Liver (tissue), 9 donors: Measurements from ENCODE around the gene PGAP6. TPM values are rescaled to one million over a fixed set of nuclear protein-coding genes. Genes with fewer than 3 reads are reported as not detected.

Source experiments
- DNase-seq: peaks from one replicate; pipeline ENCODE4 v3.0.0-alpha.2; 2017; ENCODE audit warnings: low spot score
- H3K27ac ChIP-seq, 2 donors: one replicate each; pipeline ENCODE4 v1.7.0; 2013; ENCODE audit warnings: inconsistent platforms in 2 of 2, low read length in 2 of 2, control low read depth in 1 of 2, low read depth in 1 of 2, mild to moderate bottlenecking in 1 of 2
- H3K27me3 ChIP-seq, 4 donors: one replicate each; pipeline versions ENCODE4 v1.6.1 to v1.7.0; 2013; ENCODE audit warnings: low read length in 3 of 4, inconsistent platforms in 1 of 4, mild to moderate bottlenecking in 1 of 4, moderate library complexity in 1 of 4; ENCODE audit not compliant: control insufficient read depth in 4 of 4, insufficient read depth in 4 of 4
- H3K36me3 ChIP-seq, 4 donors: one replicate each; pipeline versions ENCODE4 v1.6.1 to v1.7.0; 2013; ENCODE audit warnings: low read length in 3 of 4, mild to moderate bottlenecking in 3 of 4, low read depth in 1 of 4, moderate library complexity in 1 of 4; ENCODE audit not compliant: control insufficient read depth in 4 of 4, insufficient read depth in 3 of 4
- H3K4me1 ChIP-seq, 4 donors: one replicate each; pipeline versions ENCODE4 v1.6.1 to v1.7.0; 2013; ENCODE audit warnings: low read length in 3 of 4, mild to moderate bottlenecking in 3 of 4, moderate library complexity in 1 of 4; ENCODE audit not compliant: control insufficient read depth in 4 of 4, insufficient read depth in 4 of 4
- H3K4me3 ChIP-seq, 3 donors: one replicate each; pipeline versions ENCODE4 v1.6.1 to v1.7.0; 2013; ENCODE audit warnings: low read length in 3 of 3, control low read depth in 1 of 3, low read depth in 1 of 3, mild to moderate bottlenecking in 1 of 3
- H3K9ac ChIP-seq, 2 donors: one replicate each; pipeline ENCODE4 v1.7.0; 2013; ENCODE audit warnings: low read length in 2 of 2, mild to moderate bottlenecking in 2 of 2, moderate library complexity in 2 of 2, control low read depth in 1 of 2, low read depth in 1 of 2
- H3K9me3 ChIP-seq, 4 donors: one replicate each; pipeline versions ENCODE4 v1.6.1 to v1.7.0; 2013; ENCODE audit warnings: low read length in 3 of 4; ENCODE audit not compliant: control insufficient read depth in 4 of 4
- ATF3 ChIP-seq: IDR thresholded peaks from 2 replicates; pipeline ENCODE4 v1.6.1; 2016; ENCODE audit warnings: antibody characterized with exemption
- EGR1 ChIP-seq, 2 donors: IDR thresholded peaks; 2 replicates each; pipeline ENCODE4 v1.6.1; 2016 to 2018; ENCODE audit warnings: antibody characterized with exemption in 2 of 2, low read depth in 2 of 2
- FOXA1 ChIP-seq: IDR thresholded peaks from 2 replicates; pipeline ENCODE4 v1.6.1; 2016; ENCODE audit warnings: antibody characterized with exemption
- FOXA2 ChIP-seq: IDR thresholded peaks from 2 replicates; pipeline ENCODE4 v1.6.1; 2016; ENCODE audit warnings: antibody characterized with exemption
- GABPA ChIP-seq, 2 donors: IDR thresholded peaks in 1 of 2; conservative IDR thresholded peaks in 1 of 2; 2 replicates each; pipeline ENCODE4 v1.6.1; 2016; ENCODE audit warnings: antibody characterized with exemption in 2 of 2, mild to moderate bottlenecking in 1 of 2, moderate library complexity in 1 of 2
- HNF4A ChIP-seq, 2 donors: conservative IDR thresholded peaks; 2 replicates each; pipeline ENCODE4 v1.6.1; 2016; ENCODE audit warnings: antibody characterized with exemption in 2 of 2, mild to moderate bottlenecking in 2 of 2
- HNF4G ChIP-seq: IDR thresholded peaks from 2 replicates; pipeline ENCODE4 v1.6.1; 2016; ENCODE audit warnings: antibody characterized with exemption
- JUND ChIP-seq, 2 donors: IDR thresholded peaks; 2 replicates each; pipeline ENCODE4 v1.6.1; 2016; ENCODE audit warnings: antibody characterized with exemption in 2 of 2
- NR2F2 ChIP-seq: IDR thresholded peaks from 2 replicates; pipeline ENCODE4 v1.6.1; 2016; ENCODE audit warnings: antibody characterized with exemption
- RAD21 ChIP-seq, 2 donors: IDR thresholded peaks; 2 replicates each; pipeline ENCODE4 v1.6.1; 2016; ENCODE audit warnings: antibody characterized with exemption in 2 of 2, mild to moderate bottlenecking in 2 of 2
- REST ChIP-seq: IDR thresholded peaks from 2 replicates; pipeline ENCODE4 v1.6.1; 2016; ENCODE audit warnings: antibody characterized with exemption, mild to moderate bottlenecking
- RXRA ChIP-seq, 2 donors: IDR thresholded peaks; 2 replicates each; pipeline ENCODE4 v1.6.1; 2017 to 2018; ENCODE audit warnings: antibody characterized with exemption in 2 of 2, mild to moderate bottlenecking in 1 of 2
- SP1 ChIP-seq: IDR thresholded peaks from 2 replicates; pipeline ENCODE4 v1.6.1; 2018; ENCODE audit warnings: antibody characterized with exemption, mild to moderate bottlenecking
- TAF1 ChIP-seq: conservative IDR thresholded peaks from 2 replicates; pipeline ENCODE4 v1.6.1; 2016; ENCODE audit warnings: antibody characterized with exemption, mild to moderate bottlenecking
- ZBTB33 ChIP-seq: IDR thresholded peaks from 2 replicates; pipeline ENCODE4 v1.6.1; 2016; ENCODE audit warnings: antibody characterized with exemption
- WGBS: extraction: QIAGEN DNeasy Blood & Tissue Kit; methylation state at CpG from one replicate; pipeline ENCODE4 v1.1.7; 2013; 5-methylcytosine and 5-hydroxymethylcytosine counted together
- polyA plus RNA-seq, 2 donors: library from polyadenylated mRNA; stranded (reverse) in 1 of 2; unstranded in 1 of 2; fragments of 200-250 nt in 1 of 2; fragments of >200 nt in 1 of 2; fragmentation: Nextera tagmentation in 1 of 2; extraction: Ambion mirVana in 1 of 2; gene quantifications; one replicate each; pipeline versions ENCODE4 v1.2.1 to v1.2.3, GENCODE V29; 2013 to 2015
- total RNA-seq, 2 donors: library from RNA; depleted of rRNA; stranded (reverse); fragments of >200 nt; gene quantifications; one replicate each; pipeline ENCODE4 v1.2.3, GENCODE V29; 2014
- TF ChIP-seq, protein P1 (sequence below): fragments of 150-350 bp; IDR thresholded peaks from 2 replicates; pipeline ENCODE4 v1.5.1; 2017; ENCODE audit warnings: improper control_type of control experiment, low read depth, low read length; ENCODE audit not compliant: missing input control
- donor health status: healthy.
- donor health status: healthy.
- donor health status: healthy.
- donor health status: healthy.
- donor health status: healthy.

Gene PGAP6
- total and polyA plus RNA-seq, 4 donors = 18.9 to 50.5 (median 38.0) TPM

- H3K27ac ChIP-seq = no peak overlapping the region
- H3K4me1 ChIP-seq = peaks cover 0 to 17% (median 9%) of the 10 kb centered on the region in 4 donors
- H3K4me3 ChIP-seq = no peak overlapping the region
- H3K9ac ChIP-seq = no peak overlapping the region
- TF ChIP-seq, protein P1, sequence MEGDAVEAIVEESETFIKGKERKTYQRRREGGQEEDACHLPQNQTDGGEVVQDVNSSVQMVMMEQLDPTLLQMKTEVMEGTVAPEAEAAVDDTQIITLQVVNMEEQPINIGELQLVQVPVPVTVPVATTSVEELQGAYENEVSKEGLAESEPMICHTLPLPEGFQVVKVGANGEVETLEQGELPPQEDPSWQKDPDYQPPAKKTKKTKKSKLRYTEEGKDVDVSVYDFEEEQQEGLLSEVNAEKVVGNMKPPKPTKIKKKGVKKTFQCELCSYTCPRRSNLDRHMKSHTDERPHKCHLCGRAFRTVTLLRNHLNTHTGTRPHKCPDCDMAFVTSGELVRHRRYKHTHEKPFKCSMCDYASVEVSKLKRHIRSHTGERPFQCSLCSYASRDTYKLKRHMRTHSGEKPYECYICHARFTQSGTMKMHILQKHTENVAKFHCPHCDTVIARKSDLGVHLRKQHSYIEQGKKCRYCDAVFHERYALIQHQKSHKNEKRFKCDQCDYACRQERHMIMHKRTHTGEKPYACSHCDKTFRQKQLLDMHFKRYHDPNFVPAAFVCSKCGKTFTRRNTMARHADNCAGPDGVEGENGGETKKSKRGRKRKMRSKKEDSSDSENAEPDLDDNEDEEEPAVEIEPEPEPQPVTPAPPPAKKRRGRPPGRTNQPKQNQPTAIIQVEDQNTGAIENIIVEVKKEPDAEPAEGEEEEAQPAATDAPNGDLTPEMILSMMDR = no peak
- TF ChIP-seq NR2F2 (no peak), FOXA2 (no peak), HNF4A (conservative IDR thresholded peaks at IDR 0.05) (no peak), RXRA (IDR thresholded peaks at IDR 0.05) (no peak), TAF1 (no peak), RAD21 (IDR thresholded peaks at IDR 0.05) (no peak), SP1 (no peak), JUND (IDR thresholded peaks at IDR 0.05) (no peak), HNF4G (no peak), REST (no peak)
- DNase-seq = no peak
- no peaks in the 10 kb centered on the region for H3K27me3 ChIP-seq
- H3K9me3 ChIP-seq = no peaks in the 10 kb centered on the region
- 96% methylated on average over 44 of the region's 44 CpGs for WGBS
- H3K36me3 ChIP-seq = peaks cover 0 to 38% (median 17%) of the 10 kb centered on the region in 4 donors
These were observed 5.6 kb downstream of the PGAP6 start for GRCh38 chr16:375927-376816.

DNA sequence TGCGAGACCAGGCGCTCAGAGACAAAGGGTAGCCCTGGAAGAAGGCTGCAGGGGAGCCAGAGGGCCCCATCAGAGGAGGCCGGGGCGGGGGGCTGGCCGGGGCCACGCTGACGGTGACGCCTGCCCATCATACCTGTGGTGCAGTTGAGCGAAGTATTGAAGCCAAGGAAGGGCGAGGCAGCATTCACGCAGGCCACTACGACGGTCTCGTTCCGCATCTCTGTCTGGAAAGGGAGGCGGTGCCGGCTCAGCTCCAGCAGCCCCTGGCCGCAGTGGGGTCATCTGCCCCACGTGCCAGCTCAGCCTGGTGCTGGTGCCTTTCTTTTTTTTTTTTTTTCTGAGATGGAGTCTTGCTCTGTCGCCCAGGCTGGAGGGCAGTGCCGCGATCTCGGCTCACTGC lies 6.6 kb downstream of the PGAP6 start:
- Histone ChIP-seq H3K27me3 (no peaks in the 10 kb centered on the region), H3K9me3 (no peaks in the 10 kb centered on the region), H3K36me3 (peaks cover 0 to 38% (median 17%) of the 10 kb centered on the region in 4 donors), H3K4me1 (peaks cover 2 to 13% (median 10%) of the 10 kb centered on the region in 4 donors), H3K27ac (no peak overlapping the region), H3K9ac (no peak overlapping the region), H3K4me3 (no peak overlapping the region)
- 96% methylated on average over 23 of the region's 23 CpGs for WGBS
- no peak for DNase-seq
- TF ChIP-seq GABPA (IDR thresholded peaks at IDR 0.05 in 1 of 2, conservative IDR thresholded peaks at IDR 0.05 in 1 of 2) (no peak), HNF4G (no peak), EGR1 (IDR thresholded peaks at IDR 0.05; ENCODE audit: low read depth in 2 of 2) (no peak), REST (no peak), ZBTB33 (no peak), TAF1 (no peak), JUND (IDR thresholded peaks at IDR 0.05) (no peak), SP1 (no peak), NR2F2 (no peak), RXRA (IDR thresholded peaks at IDR 0.05) (no peak), HNF4A (conservative IDR thresholded peaks at IDR 0.05) (no peak), FOXA2 (no peak), RAD21 (IDR thresholded peaks at IDR 0.05) (no peak), FOXA1 (no peak), ATF3 (no peak)
- TF ChIP-seq, protein P1 = no peak
